ENCODE measurements around the gene TOMM7.

Gene TOMM7

DNA sequence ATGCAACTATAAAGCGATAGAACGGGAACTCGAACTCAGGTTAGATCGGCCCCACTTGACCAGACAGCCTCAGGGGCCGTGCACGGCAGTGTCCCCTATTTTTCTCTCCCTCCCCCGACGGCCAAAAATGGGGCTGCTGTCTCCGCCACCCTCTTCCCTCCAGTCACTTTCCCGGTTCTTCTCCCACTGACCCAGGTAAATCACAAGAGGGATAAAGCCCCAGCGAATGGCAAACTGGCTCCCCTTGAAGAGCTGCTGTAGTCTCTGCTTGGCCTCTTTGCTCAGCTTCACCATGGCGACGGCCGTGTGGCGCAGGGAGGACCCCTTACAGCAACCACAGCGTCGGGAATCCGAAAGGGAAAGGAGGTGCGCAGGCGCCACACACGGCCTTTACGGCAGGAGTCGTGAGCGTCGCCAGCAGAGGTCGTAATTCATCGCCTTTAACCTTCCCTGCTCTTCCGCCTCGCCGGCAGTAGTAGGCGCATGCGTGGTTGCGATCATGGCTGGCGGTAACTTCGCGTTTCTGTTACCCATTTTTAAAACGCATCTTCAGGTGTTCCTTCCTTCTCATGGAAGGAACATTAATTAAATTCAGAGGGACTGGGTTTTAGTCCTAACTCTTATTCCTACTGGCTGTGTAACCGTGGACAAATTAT, at the start of gene TOMM7:
Gene TOMM7 (minus strand): TSS at position 364 of the 656 bp plus-strand sequence. CDS start 70 bp downstream, at position 294.
- DNase-seq: peak; percentile 98

DNA sequence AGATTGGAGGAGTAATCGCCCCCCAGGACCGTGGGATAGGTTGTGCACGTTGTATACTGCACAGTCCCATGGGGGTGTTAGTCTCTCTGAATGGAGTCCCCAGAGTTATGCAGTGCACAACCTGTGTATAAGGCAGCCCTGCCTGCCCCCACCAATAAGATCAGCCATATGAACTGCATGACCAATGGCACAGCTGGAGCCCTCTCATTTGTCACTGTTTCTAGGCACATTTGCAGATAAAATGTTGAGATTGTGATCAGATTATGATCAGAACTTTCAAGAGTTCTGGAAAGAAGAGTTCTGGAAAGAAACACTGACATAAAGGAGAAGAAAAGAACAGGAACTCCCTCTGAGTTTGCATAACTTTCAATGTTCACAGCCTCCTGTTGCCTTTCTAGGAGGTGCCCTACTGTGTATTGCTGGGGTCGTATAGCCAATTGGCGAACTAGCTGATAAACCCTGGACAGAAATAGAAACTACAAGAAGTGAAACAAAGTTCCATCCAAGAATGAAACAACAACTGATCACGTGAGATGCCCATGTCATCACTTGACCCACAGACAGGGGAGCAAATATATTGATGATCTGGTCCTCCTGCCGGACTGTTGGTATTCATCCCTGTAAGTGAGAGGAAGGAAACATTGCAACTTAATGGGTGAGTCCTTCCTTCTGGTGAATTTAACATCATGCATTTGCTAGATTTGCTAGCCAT, 49.6 kb upstream of the TOMM7 start:
- no peak for DNase-seq

DNA sequence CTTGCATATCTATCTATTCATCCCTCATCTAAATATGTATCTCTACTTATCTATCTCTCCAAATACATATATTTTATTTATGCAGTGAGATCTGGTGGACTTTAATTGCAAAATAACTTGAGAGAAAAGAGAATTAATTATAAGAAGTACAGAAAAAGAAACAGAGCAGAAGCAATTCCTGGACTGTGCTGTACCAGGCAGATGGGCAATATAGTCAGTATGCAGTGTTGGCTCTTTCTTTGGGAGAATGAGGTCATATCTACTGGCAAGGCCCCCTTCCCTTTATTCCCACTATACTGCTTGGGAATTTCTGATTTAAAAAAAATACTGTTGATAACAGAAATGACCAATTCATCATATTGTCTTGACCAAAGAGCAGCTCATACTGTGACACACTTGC, 49.0 kb upstream of the TOMM7 start:
- DNase-seq: no peak

DNA sequence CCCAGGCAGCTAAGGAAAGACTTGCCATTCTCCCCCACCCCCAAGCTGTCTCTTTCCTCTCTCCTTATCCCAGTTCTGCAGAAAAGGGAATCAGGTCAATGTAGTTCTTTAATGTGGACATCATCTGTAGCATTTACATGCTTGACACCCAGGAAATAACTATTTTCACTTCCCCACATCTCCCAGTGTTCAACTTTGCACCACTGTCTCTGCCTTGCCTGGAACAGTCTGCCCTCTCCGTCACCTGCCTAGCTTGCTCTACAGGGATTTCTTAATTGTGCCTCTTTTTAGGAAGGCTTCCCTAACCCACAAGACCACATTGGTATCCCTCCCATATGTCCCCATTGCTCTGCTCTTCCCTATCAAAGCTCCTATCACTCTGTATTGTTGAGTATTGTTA, 45.9 kb upstream of the TOMM7 start:
- no peak for DNase-seq

- no peak for DNase-seq
Measured at GRCh38 chr7:22867589-22867988, 44.9 kb upstream of the TOMM7 start.

GRCh38 chr7:22867003-22867402, 44.4 kb upstream of the TOMM7 start:
- DNase-seq: no peak

- DNase-seq: no peak
Measured at GRCh38 chr7:22865602-22865960, 42.9 kb upstream of the TOMM7 start.

- no peak for DNase-seq
Measured at GRCh38 chr7:22864855-22865601, 42.4 kb upstream of the TOMM7 start.

DNA sequence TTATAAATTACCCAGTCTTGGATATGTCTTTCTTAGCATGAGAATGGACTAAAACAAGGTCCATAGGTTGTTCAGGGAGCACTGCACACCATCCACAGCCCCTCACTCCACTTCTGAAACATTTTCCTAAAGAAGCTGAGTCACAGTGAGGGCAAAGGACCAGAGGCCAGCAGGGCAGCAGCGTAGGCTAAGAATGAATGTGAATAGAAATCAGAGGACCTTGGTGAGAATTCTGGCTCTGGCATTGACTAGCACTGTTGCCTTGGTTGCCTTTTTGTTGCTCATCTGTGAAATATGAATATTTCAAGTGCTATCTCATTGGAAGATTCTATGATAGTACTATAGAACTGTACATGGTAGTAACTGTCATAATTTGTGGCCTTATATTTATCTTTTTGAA, 41.7 kb upstream of the TOMM7 start:
- DNase-seq: no peak

DNA sequence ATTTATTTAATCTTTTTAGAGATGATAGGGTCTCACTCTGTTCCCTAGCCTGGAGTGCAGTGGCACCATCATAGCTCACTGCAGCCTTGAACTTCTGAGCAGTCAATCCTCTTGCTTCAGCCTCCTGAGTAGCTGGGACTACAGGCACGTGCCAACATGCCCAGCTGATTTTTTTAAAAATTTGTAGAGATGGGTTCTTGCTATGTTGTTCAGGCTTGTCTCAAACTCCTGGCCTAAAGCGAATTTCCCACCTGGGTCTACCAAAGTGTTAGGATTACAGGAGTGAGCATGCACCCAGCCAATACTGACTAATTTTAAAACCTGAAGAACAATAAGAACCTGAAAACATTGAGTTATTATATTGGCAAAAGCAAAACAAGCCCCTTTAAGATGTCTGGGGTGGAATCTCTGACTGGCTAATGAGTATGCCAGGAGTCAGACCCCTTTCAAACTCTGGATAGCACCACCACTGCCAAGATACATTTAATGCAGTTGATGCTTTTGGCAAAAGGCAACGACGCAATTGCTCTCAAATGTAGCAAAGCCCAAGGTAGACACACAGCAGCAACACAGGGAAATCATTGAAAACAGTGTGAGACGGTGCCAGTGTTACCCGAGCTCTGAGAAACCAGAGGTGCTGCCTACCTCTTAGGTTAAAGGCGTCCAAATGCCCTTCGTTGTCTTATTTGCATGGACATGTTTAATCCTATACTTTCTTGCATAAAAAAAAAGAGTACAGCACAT, 40.7 kb upstream of the TOMM7 start:
- no peak for DNase-seq

DNA sequence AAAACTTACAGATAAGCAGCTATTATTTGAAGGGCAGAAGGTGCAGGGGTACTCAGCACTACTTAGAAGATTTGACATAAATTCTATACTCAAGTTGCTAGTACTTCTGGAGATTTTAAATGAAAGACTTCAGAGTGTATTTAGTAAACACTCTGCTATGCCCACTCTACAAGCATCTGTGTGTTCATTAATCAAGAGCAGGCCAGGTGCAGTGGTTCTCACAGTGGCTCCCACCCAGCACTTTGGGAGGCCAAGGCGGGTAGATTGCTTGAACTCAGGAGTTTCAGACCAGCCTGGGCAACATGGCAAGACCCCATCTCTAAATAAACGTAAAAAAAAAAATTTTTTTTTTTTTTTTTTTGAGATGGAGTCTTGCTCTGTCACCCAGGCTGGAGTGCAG, 38.9 kb upstream of the TOMM7 start:
- no peak for DNase-seq

GRCh38 chr7:22860784-22861482, 38.3 kb upstream of the TOMM7 start:
- DNase-seq: peak; percentile 39

GRCh38 chr7:22860337-22860736, 37.7 kb upstream of the TOMM7 start:
- DNase-seq: no peak

DNA sequence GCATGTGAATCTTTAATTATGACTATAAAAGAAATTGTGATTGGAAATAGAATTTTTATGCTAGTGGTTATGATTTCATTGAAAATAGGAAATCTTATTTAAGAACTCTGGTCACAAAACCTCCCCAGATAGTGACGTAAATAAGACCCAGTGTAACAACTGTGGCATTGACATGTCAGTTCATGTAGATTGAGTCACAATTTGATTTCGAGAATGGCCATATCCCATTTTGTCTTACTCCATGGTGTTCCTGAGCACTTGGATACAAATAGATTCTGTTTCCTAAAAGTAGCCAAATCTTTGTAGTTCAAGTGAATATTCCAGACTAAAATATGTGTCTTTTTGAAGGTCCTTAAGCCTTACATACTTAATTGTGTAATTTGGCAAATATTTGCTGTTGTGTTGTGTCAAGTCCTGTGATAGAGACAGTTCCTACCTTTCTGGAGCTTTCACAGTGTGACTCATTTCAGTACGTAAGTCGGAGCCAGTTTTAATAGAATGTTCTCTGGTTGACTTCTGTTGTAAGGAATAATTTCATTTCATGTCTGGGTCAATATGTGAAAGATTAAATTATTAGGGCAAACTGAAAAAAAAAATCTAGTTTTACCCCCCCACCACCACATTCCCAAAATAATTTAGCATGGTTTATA, 37.1 kb upstream of the TOMM7 start:
- DNase-seq: no peak

DNA sequence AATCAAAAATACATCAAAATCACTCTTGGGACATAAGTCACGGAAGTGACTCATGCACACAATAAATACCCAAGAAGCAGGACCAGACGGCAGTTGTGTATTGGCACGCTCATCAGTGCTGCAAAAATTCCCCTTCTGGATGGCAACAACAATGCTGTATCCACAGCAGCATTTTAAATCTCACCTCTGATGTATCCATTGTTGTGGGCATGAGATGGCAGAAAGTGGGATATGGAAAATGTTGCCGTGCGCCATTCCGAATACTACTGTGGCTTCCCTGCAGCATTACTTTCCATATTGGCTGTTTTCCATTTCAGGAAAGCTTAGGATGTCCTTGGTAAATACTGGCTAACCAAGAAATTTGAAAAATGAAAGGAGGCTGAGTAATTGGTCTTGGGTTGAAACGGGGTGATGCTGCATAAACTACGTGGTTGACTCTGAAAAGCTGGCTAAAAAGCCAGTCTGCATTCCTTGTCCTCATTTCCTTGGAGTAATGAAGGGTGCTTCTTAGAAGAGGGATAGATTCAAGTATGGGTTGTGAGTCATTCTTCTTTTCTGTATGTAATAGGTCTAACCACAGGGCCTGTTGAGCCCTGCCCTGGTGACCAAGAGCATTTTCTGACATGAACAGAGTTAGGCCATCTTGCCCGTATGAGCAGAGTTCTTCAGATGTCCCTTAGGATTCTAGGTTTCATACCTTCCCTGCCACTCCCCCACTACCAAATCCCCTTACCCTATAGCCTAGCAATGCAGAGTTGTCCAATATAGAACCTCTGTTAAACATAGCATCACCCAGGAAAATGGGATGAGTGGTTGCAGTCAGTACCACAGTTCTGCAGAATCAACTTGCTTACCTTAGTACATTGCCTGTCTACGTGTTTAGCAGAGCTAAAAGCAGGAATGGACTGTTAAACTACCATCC, 36.3 kb upstream of the TOMM7 start:
- DNase-seq: no peak

GRCh38 chr7:22858274-22858639, 35.6 kb upstream of the TOMM7 start:
- no peak for DNase-seq

DNA sequence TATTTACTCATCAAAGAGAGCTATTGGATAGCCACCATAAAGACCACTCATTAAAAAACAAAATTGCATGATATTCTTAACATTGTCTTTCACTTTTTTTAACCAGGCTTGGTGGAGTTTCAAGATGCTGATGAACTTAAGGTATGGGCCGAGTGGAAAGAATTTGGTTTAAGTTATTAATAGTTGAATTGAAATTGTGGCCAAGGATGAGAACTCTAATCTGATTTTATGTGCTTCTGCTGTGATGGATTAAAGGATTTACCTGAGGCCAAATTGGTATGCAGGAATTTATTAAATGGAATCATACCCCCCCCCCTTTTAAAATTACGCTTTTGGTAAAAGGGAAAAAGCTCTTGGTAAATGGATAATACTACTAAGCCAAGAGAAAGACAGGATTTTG, 33.8 kb upstream of the TOMM7 start:
- DNase-seq: no peak

- peak; percentile 50 for DNase-seq
Measured at GRCh38 chr7:22855049-22855392, 32.4 kb upstream of the TOMM7 start.

DNA sequence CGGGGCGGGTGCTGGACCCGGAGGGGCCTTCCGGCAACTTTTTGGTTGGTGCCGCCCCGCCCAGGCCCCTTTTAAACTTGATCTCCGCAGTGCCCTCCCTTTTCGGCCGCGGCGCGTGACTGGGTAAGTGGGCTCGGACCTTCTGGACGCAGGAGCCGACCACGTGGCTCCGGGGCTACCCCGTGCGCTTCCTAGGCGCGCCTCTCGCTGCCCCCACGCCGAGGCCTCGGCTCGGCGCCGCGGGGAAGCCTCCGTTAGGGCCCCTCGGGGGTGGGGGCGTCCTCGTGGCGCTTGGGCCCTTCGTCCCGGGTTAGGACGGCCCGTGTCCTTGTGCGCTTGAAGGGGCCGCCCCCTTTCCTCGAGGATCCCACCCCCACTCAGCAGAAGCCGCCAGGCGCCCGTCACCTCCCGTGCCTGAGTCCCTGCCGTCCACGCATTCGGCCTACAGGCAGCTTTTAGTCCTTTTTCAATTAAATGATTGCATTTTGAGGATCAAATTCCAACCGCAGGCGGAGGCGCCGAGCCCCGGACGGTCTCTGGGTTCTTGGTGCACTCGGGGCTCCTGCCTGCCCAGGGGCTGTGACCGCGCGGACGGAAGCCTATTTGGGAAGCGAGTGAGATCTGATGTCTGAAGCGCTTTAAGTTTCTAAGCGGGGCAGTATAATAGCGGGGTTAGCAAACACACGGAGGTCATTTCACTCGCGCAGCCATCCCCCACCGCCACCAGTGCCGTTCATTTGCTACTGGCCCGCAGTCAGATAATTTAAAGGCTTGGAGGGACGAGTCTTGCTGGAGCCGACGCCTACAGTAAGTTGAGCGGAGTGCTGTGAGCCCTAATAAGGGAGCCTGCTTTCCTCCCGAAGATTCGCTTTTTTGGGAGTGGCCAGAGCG, 31.8 kb upstream of the TOMM7 start:
- peak; percentile 92 for DNase-seq

GRCh38 chr7:22853674-22854157, 31.1 kb upstream of the TOMM7 start:
- no peak for DNase-seq
